ENCODE data around the gene FBP2.

Gene FBP2

DNA sequence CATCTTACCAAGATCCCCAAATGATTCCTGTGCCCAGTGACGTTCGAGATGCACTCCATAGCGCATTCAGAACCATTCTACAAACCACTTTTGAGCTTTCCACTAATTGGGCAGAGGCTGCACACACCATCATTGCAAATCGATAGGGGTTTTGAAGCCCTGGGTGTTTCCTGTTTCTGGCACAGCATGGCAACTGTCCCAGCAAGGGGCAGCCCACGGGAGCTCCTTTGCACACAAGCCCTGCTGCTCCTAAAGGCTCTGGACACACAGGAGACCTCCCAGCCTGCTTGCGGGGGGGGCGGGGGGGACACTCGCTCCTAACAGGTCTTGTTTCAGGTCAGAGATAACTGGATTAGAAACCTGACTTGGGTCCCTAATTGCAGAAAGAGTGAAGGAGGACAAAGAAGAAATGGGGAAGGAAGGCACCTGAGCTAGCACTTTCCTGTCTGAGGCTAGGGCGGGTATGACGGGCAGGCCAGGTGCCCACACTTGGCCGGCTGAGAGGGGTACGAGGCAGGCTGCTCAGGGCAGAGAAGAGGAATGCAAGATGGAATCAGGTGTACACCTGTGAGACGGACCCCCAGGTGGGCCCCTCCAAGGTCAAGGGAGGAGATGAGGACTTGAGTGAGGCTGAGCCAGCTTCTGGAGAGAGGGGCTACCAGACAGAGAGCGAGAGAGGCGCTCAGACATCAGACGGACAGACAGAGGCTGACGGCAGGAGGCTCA lies 44.9 kb upstream of the FBP2 start:
- TF ChIP-seq, protein P1, sequence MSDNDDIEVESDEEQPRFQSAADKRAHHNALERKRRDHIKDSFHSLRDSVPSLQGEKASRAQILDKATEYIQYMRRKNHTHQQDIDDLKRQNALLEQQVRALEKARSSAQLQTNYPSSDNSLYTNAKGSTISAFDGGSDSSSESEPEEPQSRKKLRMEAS (IDR thresholded peaks at IDR 0.05; ENCODE audit: low read depth, low read length), result no peak
- TF ChIP-seq MYC (IDR thresholded peaks at IDR 0.05; ENCODE audit: low read depth, low read length) (no peak), POLR2A (IDR thresholded peaks at IDR 0.05; ENCODE audit: extremely low read depth, insufficient read length) (no peak)
- TF ChIP-seq, protein P2, sequence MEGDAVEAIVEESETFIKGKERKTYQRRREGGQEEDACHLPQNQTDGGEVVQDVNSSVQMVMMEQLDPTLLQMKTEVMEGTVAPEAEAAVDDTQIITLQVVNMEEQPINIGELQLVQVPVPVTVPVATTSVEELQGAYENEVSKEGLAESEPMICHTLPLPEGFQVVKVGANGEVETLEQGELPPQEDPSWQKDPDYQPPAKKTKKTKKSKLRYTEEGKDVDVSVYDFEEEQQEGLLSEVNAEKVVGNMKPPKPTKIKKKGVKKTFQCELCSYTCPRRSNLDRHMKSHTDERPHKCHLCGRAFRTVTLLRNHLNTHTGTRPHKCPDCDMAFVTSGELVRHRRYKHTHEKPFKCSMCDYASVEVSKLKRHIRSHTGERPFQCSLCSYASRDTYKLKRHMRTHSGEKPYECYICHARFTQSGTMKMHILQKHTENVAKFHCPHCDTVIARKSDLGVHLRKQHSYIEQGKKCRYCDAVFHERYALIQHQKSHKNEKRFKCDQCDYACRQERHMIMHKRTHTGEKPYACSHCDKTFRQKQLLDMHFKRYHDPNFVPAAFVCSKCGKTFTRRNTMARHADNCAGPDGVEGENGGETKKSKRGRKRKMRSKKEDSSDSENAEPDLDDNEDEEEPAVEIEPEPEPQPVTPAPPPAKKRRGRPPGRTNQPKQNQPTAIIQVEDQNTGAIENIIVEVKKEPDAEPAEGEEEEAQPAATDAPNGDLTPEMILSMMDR (IDR thresholded peaks at IDR 0.05; ENCODE audit: low read depth, low read length), result no peak
- H3K4me3 ChIP-seq (ENCODE audit: low read depth, low read length), result no peak overlapping the region
- peak; percentile 39 for DNase-seq (ENCODE audit: low read depth)

DNA sequence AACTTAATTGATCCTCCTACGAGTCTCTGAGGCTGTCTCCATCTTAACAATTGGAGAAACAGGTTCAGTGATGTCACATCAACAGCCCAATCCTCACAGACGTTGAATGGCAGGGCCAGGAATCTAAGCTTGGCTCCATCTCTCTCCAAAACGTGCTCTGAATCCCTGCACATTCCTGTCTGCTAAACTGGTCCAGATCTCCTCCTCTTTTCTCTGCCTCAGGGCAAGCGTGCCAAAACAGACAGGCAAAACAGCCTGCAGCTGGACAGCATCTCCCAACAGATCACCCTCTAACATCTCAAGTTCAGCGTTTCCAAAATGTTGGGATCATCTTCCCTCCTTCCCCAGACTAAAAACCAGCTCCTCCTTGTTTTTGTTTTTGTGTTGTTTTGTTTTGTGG lies 39.1 kb upstream of the FBP2 start:
- DNase-seq (ENCODE audit: low read depth), result no peak

DNA sequence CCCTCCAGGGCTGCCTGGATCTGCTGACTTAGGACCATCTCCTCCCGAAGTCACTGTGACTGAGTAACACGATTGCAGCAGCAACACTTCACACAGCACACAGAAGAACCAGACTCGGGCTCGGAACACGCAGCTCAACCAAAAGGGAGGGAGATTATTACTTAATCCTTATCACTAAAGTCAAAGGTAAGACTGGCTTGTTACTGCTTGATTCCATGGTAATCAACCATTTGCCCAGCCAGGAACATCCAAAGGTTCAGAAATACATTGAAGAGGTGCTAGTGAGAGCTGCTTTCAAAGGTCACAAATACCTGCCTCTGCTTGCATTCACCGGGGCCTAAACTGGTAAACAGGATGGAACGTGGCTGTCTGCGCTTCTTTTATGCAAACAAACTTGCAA lies 38.0 kb upstream of the FBP2 start:
- H3K4me3 ChIP-seq (ENCODE audit: low read depth, low read length), result no peak overlapping the region
- DNase-seq (ENCODE audit: low read depth), result no peak
- TF ChIP-seq, protein P1 (IDR thresholded peaks at IDR 0.05; ENCODE audit: low read depth, low read length), result no peak
- TF ChIP-seq POLR2A (IDR thresholded peaks at IDR 0.05; ENCODE audit: extremely low read depth, insufficient read length), result no peak
- TF ChIP-seq, protein P2 (IDR thresholded peaks at IDR 0.05; ENCODE audit: low read depth, low read length), result no peak

More for the DNA sequence above, 39.1 kb upstream of the FBP2 start:
- TF ChIP-seq MYC (IDR thresholded peaks at IDR 0.05; ENCODE audit: low read depth, low read length), result no peak
- no peak for TF ChIP-seq POLR2A (IDR thresholded peaks at IDR 0.05; ENCODE audit: extremely low read depth, insufficient read length)
- TF ChIP-seq, protein P2 (IDR thresholded peaks at IDR 0.05; ENCODE audit: low read depth, low read length), result no peak
- TF ChIP-seq, protein P1 (IDR thresholded peaks at IDR 0.05; ENCODE audit: low read depth, low read length), result no peak
- no peak overlapping the region for H3K4me3 ChIP-seq (ENCODE audit: low read depth, low read length)

DNA sequence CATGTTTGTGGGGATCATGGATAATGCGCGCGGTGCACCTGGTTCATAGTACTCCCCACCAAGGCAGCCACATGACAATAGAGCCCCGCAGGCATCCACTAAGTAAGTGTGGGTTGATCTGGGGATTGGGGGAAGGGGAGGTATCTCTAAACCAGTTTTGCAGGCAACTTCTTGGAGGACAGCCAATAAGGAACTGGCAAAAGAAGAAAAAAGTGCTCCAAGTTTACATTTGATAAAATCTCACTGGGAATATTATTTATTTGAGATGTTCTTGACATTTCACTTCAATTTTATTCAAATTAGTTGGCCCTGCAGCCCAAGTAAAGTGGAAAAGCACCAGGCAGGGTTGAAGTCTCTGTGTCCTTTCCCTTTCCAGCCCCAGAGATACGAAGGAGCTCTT lies 37.2 kb upstream of the FBP2 start:
- TF ChIP-seq POLR2A (IDR thresholded peaks at IDR 0.05; ENCODE audit: extremely low read depth, insufficient read length), result no peak
- TF ChIP-seq, protein P2 (IDR thresholded peaks at IDR 0.05; ENCODE audit: low read depth, low read length), result no peak
- TF ChIP-seq, protein P1 (IDR thresholded peaks at IDR 0.05; ENCODE audit: low read depth, low read length), result no peak
- TF ChIP-seq MYC (IDR thresholded peaks at IDR 0.05; ENCODE audit: low read depth, low read length), result no peak
- H3K4me3 ChIP-seq (ENCODE audit: low read depth, low read length), result no peak overlapping the region
- no peak for DNase-seq (ENCODE audit: low read depth)

DNA sequence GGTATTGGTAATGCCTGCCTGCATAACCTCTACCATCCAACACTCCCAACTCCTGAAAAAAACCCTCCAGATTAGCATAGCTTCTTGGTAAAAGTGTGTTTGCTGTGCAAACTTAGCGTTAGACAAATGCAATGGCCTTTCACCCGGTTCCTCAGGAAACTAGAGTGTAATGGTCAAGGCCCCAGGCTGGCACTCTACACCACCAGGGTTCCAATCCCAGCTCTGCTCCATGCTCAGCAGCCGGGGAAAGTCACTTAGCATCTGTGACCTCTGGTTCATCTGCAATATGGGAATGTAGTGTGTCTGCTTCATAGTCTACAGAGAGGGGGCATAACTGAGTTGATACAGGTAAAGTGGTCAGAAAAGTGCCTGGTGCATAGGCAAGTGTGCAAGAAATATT lies 36.7 kb upstream of the FBP2 start:
- TF ChIP-seq MYC (IDR thresholded peaks at IDR 0.05; ENCODE audit: low read depth, low read length), result no peak
- TF ChIP-seq, protein P2 (IDR thresholded peaks at IDR 0.05; ENCODE audit: low read depth, low read length), result no peak
- no peak for TF ChIP-seq POLR2A (IDR thresholded peaks at IDR 0.05; ENCODE audit: extremely low read depth, insufficient read length)
- H3K4me3 ChIP-seq (ENCODE audit: low read depth, low read length), result no peak overlapping the region
- no peak for DNase-seq (ENCODE audit: low read depth)

Data from NB4 (cell line).